ENCODE results near the gene ATP6V1B1. TPM values are rescaled to one million over a fixed set of nuclear protein-coding genes. Genes with fewer than 3 reads are reported as not detected.

Gene ATP6V1B1
- total RNA-seq, 1 donor from 2014 or later, result 3.7 TPM

- DNase-seq (ENCODE audit: low spot score), result peak; percentile 38
- H3K4me1 Mint-ChIP-seq (ENCODE audit: low read depth), result peaks cover 10% of the 10 kb centered on the region
- H3K4me3 Mint-ChIP-seq (ENCODE audit: unreplicated experiment), result no peak overlapping the region
- no peaks in the 10 kb centered on the region for H3K27me3 Mint-ChIP-seq (ENCODE audit: low read depth)
- no peak for TF ChIP-seq CTCF (IDR thresholded peaks at IDR 0.05)
- H3K27ac Mint-ChIP-seq (ENCODE audit: unreplicated experiment), result no peak overlapping the region
- H3K9me3 Mint-ChIP-seq (ENCODE audit: low read depth), result no peaks in the 10 kb centered on the region
- H3K36me3 Mint-ChIP-seq (ENCODE audit: low read depth), result peaks cover 14% of the 10 kb centered on the region
Measured at GRCh38 chr2:70981866-70982810, 46.4 kb downstream of the ATP6V1B1 start.

GRCh38 chr2:70982971-70983370 is 47.3 kb downstream of the ATP6V1B1 start:
- H3K9me3 Mint-ChIP-seq (ENCODE audit: low read depth), result no peaks in the 10 kb centered on the region
- H3K27ac Mint-ChIP-seq (ENCODE audit: unreplicated experiment), result no peak overlapping the region
- H3K4me3 Mint-ChIP-seq (ENCODE audit: unreplicated experiment), result no peak overlapping the region
- TF ChIP-seq CTCF (IDR thresholded peaks at IDR 0.05), result no peak
- DNase-seq (ENCODE audit: low spot score), result peak; percentile 26
- peaks cover 4% of the 10 kb centered on the region for H3K4me1 Mint-ChIP-seq (ENCODE audit: low read depth)
- H3K36me3 Mint-ChIP-seq (ENCODE audit: low read depth), result peaks cover 14% of the 10 kb centered on the region
- no peaks in the 10 kb centered on the region for H3K27me3 Mint-ChIP-seq (ENCODE audit: low read depth)

- Mint-ChIP-seq H3K27ac (ENCODE audit: unreplicated experiment) (no peak overlapping the region), H3K4me3 (ENCODE audit: unreplicated experiment) (no peak overlapping the region), H3K9me3 (ENCODE audit: low read depth) (no peaks in the 10 kb centered on the region), H3K4me1 (ENCODE audit: low read depth) (no peaks in the 10 kb centered on the region), H3K27me3 (ENCODE audit: low read depth) (no peaks in the 10 kb centered on the region), H3K36me3 (ENCODE audit: low read depth) (peaks cover 17% of the 10 kb centered on the region)
- DNase-seq (ENCODE audit: low spot score), result no peak
- no peak for TF ChIP-seq CTCF (IDR thresholded peaks at IDR 0.05)
Measured at GRCh38 chr2:70983506-70984227, 48.0 kb downstream of the ATP6V1B1 start.

- Mint-ChIP-seq H3K27me3 (ENCODE audit: low read depth) (no peaks in the 10 kb centered on the region), H3K4me3 (ENCODE audit: unreplicated experiment) (no peak overlapping the region), H3K27ac (ENCODE audit: unreplicated experiment) (no peak overlapping the region), H3K4me1 (ENCODE audit: low read depth) (no peaks in the 10 kb centered on the region), H3K36me3 (ENCODE audit: low read depth) (peaks cover 21% of the 10 kb centered on the region), H3K9me3 (ENCODE audit: low read depth) (no peaks in the 10 kb centered on the region)
- DNase-seq (ENCODE audit: low spot score), result no peak
- no peak for TF ChIP-seq CTCF (IDR thresholded peaks at IDR 0.05)
Measured at GRCh38 chr2:70984228-70984575, 48.5 kb downstream of the ATP6V1B1 start.

- no peak overlapping the region for H3K4me3 Mint-ChIP-seq (ENCODE audit: unreplicated experiment)
Measured at GRCh38 chr2:70984576-70985282, 49.0 kb downstream of the ATP6V1B1 start.

More at GRCh38 chr2:70984576-70985282, 49.0 kb downstream of the ATP6V1B1 start:
- no peak for DNase-seq (ENCODE audit: low spot score)
- H3K27ac Mint-ChIP-seq (ENCODE audit: unreplicated experiment), result no peak overlapping the region
- H3K4me1 Mint-ChIP-seq (ENCODE audit: low read depth), result no peaks in the 10 kb centered on the region
- peaks cover 21% of the 10 kb centered on the region for H3K36me3 Mint-ChIP-seq (ENCODE audit: low read depth)
- TF ChIP-seq CTCF (IDR thresholded peaks at IDR 0.05), result peak; percentile 80
- H3K27me3 Mint-ChIP-seq (ENCODE audit: low read depth), result no peaks in the 10 kb centered on the region
- no peaks in the 10 kb centered on the region for H3K9me3 Mint-ChIP-seq (ENCODE audit: low read depth)

All from chondrocyte (in vitro differentiated cells).